ENCODE results near the gene PGAM5. TPM values are rescaled to one million over a fixed set of nuclear protein-coding genes. Genes with fewer than 3 reads are reported as not detected.
A peak's percentile ranks its signal among the peaks of the same experiment; 100 is the strongest.

Gene PGAM5
- total and polyA plus RNA-seq, 9 of the 15 experiments (the other 6 are each of a cell fraction or from before 2014, with no cell fraction given), result 7.4 to 121 (median 69.5) TPM

GRCh38 chr12:132761921-132762583 lies 51.4 kb downstream of the PGAM5 start (continued):
- no peak for TF ChIP-seq HMGN3 (IDR thresholded peaks at IDR 0.05; ENCODE audit: borderline replicate concordance, extremely low read depth, insufficient read length, low read depth, low read length)
- TF ChIP-seq THAP7 (CRISPR knock-in tag; IDR thresholded peaks at IDR 0.05), result no peak
- peak; percentile 98 to 99 for TF ChIP-seq UBTF (IDR thresholded peaks at IDR 0.05; ENCODE audit: borderline replicate concordance in 1 of 2, low read depth in 2 of 2, low read length in 2 of 2)
- TF ChIP-seq ZNF699 (CRISPR knock-in tag; IDR thresholded peaks at IDR 0.05; ENCODE audit: insufficient replicate concordance), result no peak
- no peak for TF ChIP-seq CEBPB (tag; IDR thresholded peaks at IDR 0.05)
- TF ChIP-seq CUX1 (CRISPR knock-in tag; IDR thresholded peaks at IDR 0.05), result no peak
- TF ChIP-seq CBFA2T2 (conservative IDR thresholded peaks at IDR 0.05), result no peak
- TF ChIP-seq TAF15 (IDR thresholded peaks at IDR 0.05; ENCODE audit: low read depth, low read length), result no peak
- no peak for TF ChIP-seq FOXO4 (CRISPR knock-in tag; IDR thresholded peaks at IDR 0.05)
- no peak for TF ChIP-seq USF2 (CRISPR knock-in tag; IDR thresholded peaks at IDR 0.05)
- TF ChIP-seq E2F6 (IDR thresholded peaks at IDR 0.05; ENCODE audit: borderline replicate concordance in 1 of 2, extremely low read depth in 1 of 2, insufficient read depth in 1 of 2, insufficient read length in 1 of 2, low read depth in 1 of 2, low read length in 1 of 2, poor library complexity in 1 of 2, severe bottlenecking in 1 of 2), result peak in 1 of 2 experiments; percentile 79
- TF ChIP-seq IRF2 (CRISPR knock-in tag; IDR thresholded peaks at IDR 0.05), result no peak
